ENCODE results near the gene ZCCHC7. TPM values are rescaled to one million over a fixed set of nuclear protein-coding genes. Genes with fewer than 3 reads are reported as not detected.

ZCCHC7 gene
- total and polyA plus RNA-seq, 2 experiments from 2014 or later, result 15.3 to 19.4 TPM

DNA sequence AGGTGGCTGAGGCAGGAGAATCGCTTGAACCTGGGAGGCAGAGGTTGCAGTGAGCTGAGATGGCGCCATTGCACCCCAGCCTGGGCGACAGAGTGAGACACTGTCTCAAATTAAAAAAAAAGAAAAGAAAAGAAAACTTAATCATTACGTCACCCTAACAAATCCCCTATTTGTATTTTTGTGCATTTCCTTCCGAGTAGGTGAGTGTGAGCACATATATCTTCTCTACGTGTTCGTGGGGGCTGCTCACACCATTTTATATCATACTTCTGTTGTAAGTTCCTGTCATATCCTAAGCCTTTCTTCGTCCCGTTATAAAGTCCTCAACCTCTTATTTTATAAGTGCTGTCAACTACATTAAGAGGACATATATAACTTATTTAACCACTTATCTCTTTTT, 260.2 kb downstream of the ZCCHC7 start:
- in situ Hi-C loops (cut with MboI), result no loop called here
- no peak overlapping the region for H3K4me2 ChIP-seq (ENCODE audit: unreplicated experiment)
- no peaks in the 10 kb centered on the region for H3K79me2 ChIP-seq (ENCODE audit: insufficient read depth)
- H3K9me3 ChIP-seq (ENCODE audit: low read depth), result no peaks in the 10 kb centered on the region
- no peak for TF ChIP-seq EZH2phosphoT487 (IDR thresholded peaks at IDR 0.05; ENCODE audit: insufficient read depth, low read depth)
- TF ChIP-seq EZH2 (IDR thresholded peaks at IDR 0.05; ENCODE audit: insufficient read depth, poor library complexity, severe bottlenecking), result no peak
- H2AFZ ChIP-seq, result no peak overlapping the region
- H3K9ac ChIP-seq, result no peak overlapping the region
- DNase-seq, result no peak
- no peaks in the 10 kb centered on the region for H3K36me3 ChIP-seq (ENCODE audit: low read depth)
- no peaks in the 10 kb centered on the region for H3K9me2 ChIP-seq (ENCODE audit: insufficient read depth)
- no peaks in the 10 kb centered on the region for H4K20me1 ChIP-seq (ENCODE audit: insufficient read depth)
- no peak overlapping the region for H3K27ac ChIP-seq
- H3F3A ChIP-seq (ENCODE audit: insufficient read depth), result no peaks in the 10 kb centered on the region
- no peaks in the 10 kb centered on the region for H3K4me1 ChIP-seq (ENCODE audit: insufficient read depth)
- peaks cover 11% of the 10 kb centered on the region for H3K27me3 ChIP-seq (replicated peaks; ENCODE audit: insufficient read depth)
- no peak overlapping the region for H3K4me3 ChIP-seq
- 73% methylated on average over 7 to 9 of the region's 9 CpGs for WGBS, 2 experiments (ENCODE audit: low coverage in 1 of 2, low lambda C conversion rate in 2 of 2, missing lambda C conversion rate in 2 of 2)

DNA sequence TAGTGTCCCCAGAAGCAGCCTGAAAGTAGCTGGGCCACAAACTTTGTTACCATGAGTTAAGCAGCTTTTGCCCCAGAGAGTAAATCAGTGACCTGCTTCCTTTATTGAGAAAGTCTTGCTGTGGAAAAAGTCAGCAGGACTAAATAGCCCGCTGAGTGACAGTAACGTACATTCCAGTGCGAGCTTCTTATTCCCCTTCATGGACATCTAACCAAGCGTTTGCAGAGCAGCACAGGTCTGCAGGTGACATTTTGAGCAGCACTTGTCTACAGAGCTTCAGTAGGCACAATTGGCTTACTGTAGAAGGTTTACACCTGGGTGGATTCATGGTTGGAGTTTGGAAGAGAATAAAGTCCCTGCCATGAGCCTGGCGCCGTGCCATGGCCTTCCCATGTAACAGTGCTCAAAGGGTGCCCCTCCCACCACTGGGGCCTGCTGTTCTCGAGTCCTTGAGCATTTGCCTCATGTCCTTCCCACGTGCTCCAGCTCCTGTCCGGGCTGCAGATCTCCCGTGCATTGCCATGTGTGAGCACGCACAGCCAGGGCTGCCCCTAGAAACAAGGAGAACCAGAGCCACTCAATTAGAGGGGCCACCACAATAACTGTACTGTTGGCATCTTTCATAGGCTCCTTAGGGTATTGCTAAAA, 260.8 kb downstream of the ZCCHC7 start:
- in situ Hi-C loops (cut with MboI), result no loop called here
- Histone ChIP-seq H3K4me3 (no peak overlapping the region), H3K79me2 (ENCODE audit: insufficient read depth) (no peaks in the 10 kb centered on the region), H3K9me3 (ENCODE audit: low read depth) (no peaks in the 10 kb centered on the region), H3F3A (ENCODE audit: insufficient read depth) (no peaks in the 10 kb centered on the region), H3K4me1 (ENCODE audit: insufficient read depth) (no peaks in the 10 kb centered on the region), H3K36me3 (ENCODE audit: low read depth) (no peaks in the 10 kb centered on the region), H3K27ac (no peak overlapping the region), H2AFZ (no peak overlapping the region), H3K27me3 (replicated peaks; ENCODE audit: insufficient read depth) (peaks cover 11% of the 10 kb centered on the region), H3K4me2 (ENCODE audit: unreplicated experiment) (no peak overlapping the region), H4K20me1 (ENCODE audit: insufficient read depth) (no peaks in the 10 kb centered on the region), H3K9me2 (ENCODE audit: insufficient read depth) (no peaks in the 10 kb centered on the region), H3K9ac (no peak overlapping the region)
- DNase-seq, result no peak
- WGBS, 2 experiments (ENCODE audit: low coverage in 1 of 2, low lambda C conversion rate in 2 of 2, missing lambda C conversion rate in 2 of 2), result 72 to 77% methylated on average over 11 of the region's 11 CpGs
- TF ChIP-seq EZH2phosphoT487 (IDR thresholded peaks at IDR 0.05; ENCODE audit: insufficient read depth, low read depth) (no peak), EZH2 (IDR thresholded peaks at IDR 0.05; ENCODE audit: insufficient read depth, poor library complexity, severe bottlenecking) (no peak)

DNA sequence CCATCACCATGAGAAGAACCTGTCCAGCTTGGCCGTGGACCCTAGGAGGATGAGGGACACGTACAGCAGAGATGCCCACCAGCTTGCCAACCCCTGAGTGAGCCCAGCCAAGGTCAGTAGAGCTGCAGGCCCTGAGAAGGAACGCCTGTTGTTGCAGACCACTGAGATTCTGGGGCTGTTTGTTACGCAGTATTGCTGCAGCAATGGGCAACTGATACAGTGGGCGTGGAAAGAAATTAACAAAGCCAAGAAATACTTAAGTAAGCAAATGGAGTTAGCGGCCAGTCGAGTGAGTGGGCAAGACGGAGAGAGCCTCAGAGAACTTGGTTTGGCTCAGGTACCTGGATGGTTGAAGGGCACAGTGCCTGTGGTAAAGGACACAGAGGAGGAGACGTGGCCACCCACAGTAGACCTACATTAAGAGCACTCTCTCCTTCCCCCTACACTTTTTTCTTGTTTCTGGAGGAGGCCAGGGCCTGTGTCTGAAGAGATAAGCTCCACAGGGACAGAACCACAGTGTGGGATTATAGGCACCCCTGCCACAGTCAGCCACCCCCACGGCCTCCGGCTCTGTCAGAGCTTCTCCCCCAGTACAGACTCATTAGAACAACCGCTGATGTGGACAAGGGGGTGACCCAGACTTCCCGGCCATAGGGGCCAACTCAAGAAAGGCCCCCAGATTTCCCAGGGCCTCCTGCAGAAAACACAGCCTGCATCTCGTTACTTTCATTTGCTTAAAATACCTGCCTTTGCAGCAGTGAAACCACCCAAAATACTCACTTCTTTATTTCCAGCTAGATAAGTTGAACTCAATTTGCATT, 262.0 kb downstream of the ZCCHC7 start:
- no peaks in the 10 kb centered on the region for H4K20me1 ChIP-seq (ENCODE audit: insufficient read depth)
- H3K4me3 ChIP-seq, result no peak overlapping the region
- H3K4me1 ChIP-seq (ENCODE audit: insufficient read depth), result no peaks in the 10 kb centered on the region
- TF ChIP-seq EZH2 (IDR thresholded peaks at IDR 0.05; ENCODE audit: insufficient read depth, poor library complexity, severe bottlenecking), result no peak
- TF ChIP-seq EZH2phosphoT487 (IDR thresholded peaks at IDR 0.05; ENCODE audit: insufficient read depth, low read depth), result no peak
- no peaks in the 10 kb centered on the region for H3K79me2 ChIP-seq (ENCODE audit: insufficient read depth)
- H3F3A ChIP-seq (ENCODE audit: insufficient read depth), result no peaks in the 10 kb centered on the region
- 60 to 70% methylated on average over 14 of the region's 14 CpGs for WGBS, 2 experiments (ENCODE audit: low coverage in 1 of 2, low lambda C conversion rate in 2 of 2, missing lambda C conversion rate in 2 of 2)
- no peak for DNase-seq
- H3K9me3 ChIP-seq (ENCODE audit: low read depth), result no peaks in the 10 kb centered on the region
- H3K27ac ChIP-seq, result no peak overlapping the region
- no peaks in the 10 kb centered on the region for H3K36me3 ChIP-seq (ENCODE audit: low read depth)
- H3K9ac ChIP-seq, result no peak overlapping the region
- in situ Hi-C loops (cut with MboI), result no loop called here
- no peaks in the 10 kb centered on the region for H3K9me2 ChIP-seq (ENCODE audit: insufficient read depth)
- peaks cover 8% of the 10 kb centered on the region for H3K27me3 ChIP-seq (replicated peaks; ENCODE audit: insufficient read depth)
- H3K4me2 ChIP-seq (ENCODE audit: unreplicated experiment), result no peak overlapping the region
- H2AFZ ChIP-seq, result no peak overlapping the region

DNA sequence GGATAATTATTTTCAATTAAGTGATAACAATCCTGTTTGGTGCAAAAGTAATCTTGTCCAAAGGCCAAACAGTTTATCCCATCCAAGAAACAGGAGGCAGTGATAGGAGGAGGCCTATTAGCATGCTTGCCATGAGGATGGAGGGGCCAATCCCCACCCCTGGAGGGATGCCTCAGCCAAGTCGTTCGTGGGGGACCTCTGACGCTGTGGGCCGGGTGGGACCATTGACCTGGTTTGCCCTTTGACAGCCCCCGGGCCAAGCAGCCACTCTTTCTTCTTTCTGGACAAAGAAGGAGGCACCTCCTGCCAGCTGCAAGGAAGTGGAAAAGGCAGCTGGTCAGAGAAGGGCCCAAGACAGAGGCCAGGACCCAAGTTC, 262.6 kb downstream of the ZCCHC7 start:
- no peak overlapping the region for H3K9ac ChIP-seq
- H3K4me1 ChIP-seq (ENCODE audit: insufficient read depth), result no peaks in the 10 kb centered on the region
- no peaks in the 10 kb centered on the region for H3F3A ChIP-seq (ENCODE audit: insufficient read depth)
- H3K27me3 ChIP-seq (replicated peaks; ENCODE audit: insufficient read depth), result peaks cover 5% of the 10 kb centered on the region
- DNase-seq, result no peak
- in situ Hi-C loops (cut with MboI), result no loop called here
- no peak overlapping the region for H3K27ac ChIP-seq
- no peak overlapping the region for H3K4me3 ChIP-seq
- H3K36me3 ChIP-seq (ENCODE audit: low read depth), result no peaks in the 10 kb centered on the region
- H3K4me2 ChIP-seq (ENCODE audit: unreplicated experiment), result no peak overlapping the region
- TF ChIP-seq EZH2phosphoT487 (IDR thresholded peaks at IDR 0.05; ENCODE audit: insufficient read depth, low read depth) (no peak), EZH2 (IDR thresholded peaks at IDR 0.05; ENCODE audit: insufficient read depth, poor library complexity, severe bottlenecking) (no peak)
- no peaks in the 10 kb centered on the region for H4K20me1 ChIP-seq (ENCODE audit: insufficient read depth)
- H2AFZ ChIP-seq, result no peak overlapping the region
- WGBS, 2 experiments (ENCODE audit: low coverage in 1 of 2, low lambda C conversion rate in 2 of 2, missing lambda C conversion rate in 2 of 2), result 30 to 34% methylated on average over 5 of the region's 5 CpGs
- no peaks in the 10 kb centered on the region for H3K9me3 ChIP-seq (ENCODE audit: low read depth)
- no peaks in the 10 kb centered on the region for H3K9me2 ChIP-seq (ENCODE audit: insufficient read depth)
- no peaks in the 10 kb centered on the region for H3K79me2 ChIP-seq (ENCODE audit: insufficient read depth)

Data from GM23248 (cell line).